IPS-15b (cell line): ENCODE measurements around the gene ACAP1.
"Not testable (repeated sequence)": the region's sequence is repeated elsewhere in the genome, so short reads cannot be mapped to it uniquely, and the experiment has no call there.

Source experiments
- H3K27me3 ChIP-seq: one replicate; pipeline ENCODE4 v1.6.1; 2013; ENCODE audit warnings: low read length; ENCODE audit not compliant: control insufficient read depth, insufficient read depth
- H3K36me3 ChIP-seq: one replicate; pipeline ENCODE4 v1.6.1; 2013; ENCODE audit warnings: low read length; ENCODE audit not compliant: control insufficient read depth, insufficient read depth
- H3K4me1 ChIP-seq: one replicate; pipeline ENCODE4 v1.6.1; 2013; ENCODE audit warnings: mild to moderate bottlenecking, low read length; ENCODE audit not compliant: control insufficient read depth, insufficient read depth
- H3K4me3 ChIP-seq: one replicate; pipeline ENCODE4 v1.5.1; 2013; ENCODE audit warnings: low read depth, low read length
- H3K9ac ChIP-seq: one replicate; pipeline ENCODE4 v1.6.1; 2013; ENCODE audit warnings: low read depth, mild to moderate bottlenecking, low read length
- H3K9me3 ChIP-seq: one replicate; pipeline ENCODE4 v1.6.1; 2013; ENCODE audit warnings: mild to moderate bottlenecking, low read length; ENCODE audit not compliant: control insufficient read depth, insufficient read depth

ACAP1 gene

DNA sequence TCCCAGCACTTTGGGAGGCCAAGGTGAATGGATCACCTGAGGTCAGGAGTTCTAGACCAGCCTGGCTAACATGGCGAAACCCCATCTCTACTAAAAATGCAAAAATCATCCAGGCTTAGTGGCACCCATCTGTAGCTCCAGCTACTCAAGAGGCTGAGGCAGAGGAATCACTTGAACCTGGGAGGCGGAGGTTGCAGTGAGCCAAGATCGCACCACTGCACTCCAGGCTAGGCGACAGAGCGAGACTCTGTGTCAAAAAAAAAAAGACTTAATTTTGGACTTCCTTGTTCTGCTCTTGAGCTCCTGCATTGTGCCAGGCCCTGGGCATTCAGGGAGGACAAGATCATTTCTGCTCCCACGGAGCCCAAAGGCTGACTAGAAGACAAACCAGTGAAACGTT is 1.3 kb downstream of the ACAP1 start:
- H3K4me3 ChIP-seq, H3K36me3 ChIP-seq, H3K9ac ChIP-seq, H3K27me3 ChIP-seq, H3K9me3 ChIP-seq: not testable (repeated sequence)
- peaks cover 10% of the 10 kb centered on the region for H3K4me1 ChIP-seq

DNA sequence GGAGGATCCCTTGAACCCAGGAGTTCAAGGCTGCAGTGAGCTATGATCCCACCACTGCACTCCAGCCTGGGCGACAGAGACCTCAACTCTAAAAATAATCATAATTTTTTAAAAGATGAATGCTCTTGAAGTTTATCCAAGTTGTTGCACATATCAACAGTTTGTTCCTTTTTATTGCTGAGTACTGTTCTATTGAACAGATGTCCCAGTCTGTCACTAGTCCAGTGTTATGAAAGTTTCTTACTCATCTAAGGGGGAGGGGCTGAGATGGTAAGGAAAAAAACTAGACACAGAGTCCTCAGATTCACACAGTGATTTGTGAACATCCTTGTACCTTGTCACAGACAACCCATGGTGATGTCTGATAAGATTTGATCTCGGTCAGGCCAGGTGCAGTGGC is 3.9 kb downstream of the ACAP1 start:
- Histone ChIP-seq H3K4me1 (peaks cover 10% of the 10 kb centered on the region), H3K9me3 (no peaks in the 10 kb centered on the region), H3K9ac (no peak overlapping the region), H3K4me3 (no peak overlapping the region), H3K36me3 (no peaks in the 10 kb centered on the region), H3K27me3 (no peaks in the 10 kb centered on the region)

DNA sequence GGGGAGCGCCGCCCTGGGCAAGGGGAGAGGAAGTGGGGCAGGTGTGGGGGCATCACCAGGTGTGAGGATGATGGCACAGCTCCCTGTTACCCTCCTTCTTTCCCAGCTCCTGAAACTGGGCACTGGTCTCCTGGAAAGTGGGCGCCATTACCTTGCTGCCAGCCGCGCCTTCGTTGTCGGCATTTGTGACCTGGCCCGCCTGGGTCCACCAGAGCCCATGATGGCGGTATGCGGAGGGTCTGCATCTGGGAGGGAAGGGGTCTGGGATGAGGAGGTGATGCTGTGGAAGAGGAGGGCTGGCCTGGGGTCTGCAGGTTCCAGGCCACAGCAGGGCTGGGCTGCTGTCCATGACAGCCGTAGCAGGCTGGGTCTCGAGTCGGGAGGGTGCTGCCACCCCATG is 5.5 kb downstream of the ACAP1 start:
- no peak overlapping the region for H3K9ac ChIP-seq
- H3K4me1 ChIP-seq = peaks cover 5% of the 10 kb centered on the region
- H3K4me3 ChIP-seq = no peak overlapping the region
- no peaks in the 10 kb centered on the region for H3K36me3 ChIP-seq
- no peaks in the 10 kb centered on the region for H3K9me3 ChIP-seq
- no peaks in the 10 kb centered on the region for H3K27me3 ChIP-seq

DNA sequence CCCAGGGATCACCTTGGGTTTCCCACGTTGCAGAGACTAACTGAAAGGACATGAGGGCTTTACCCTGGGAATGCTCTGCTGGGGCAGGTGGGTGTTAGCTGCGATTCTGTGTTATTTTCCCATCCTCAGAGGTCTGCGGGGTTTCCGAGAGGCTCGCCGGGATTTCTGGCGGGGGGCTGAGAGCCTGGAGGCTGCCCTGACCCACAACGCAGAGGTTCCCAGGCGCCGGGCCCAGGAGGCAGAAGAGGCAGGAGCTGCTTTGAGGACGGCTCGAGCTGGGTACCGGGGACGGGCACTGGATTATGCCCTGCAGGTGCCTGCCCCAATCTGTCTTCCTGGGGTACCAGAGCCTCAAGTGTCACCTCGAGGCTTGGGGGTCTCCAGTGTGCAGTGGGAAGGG is 6.9 kb downstream of the ACAP1 start:
- H3K4me1 ChIP-seq = no peaks in the 10 kb centered on the region
- H3K27me3 ChIP-seq = no peaks in the 10 kb centered on the region
- H3K36me3 ChIP-seq = no peaks in the 10 kb centered on the region
- no peak overlapping the region for H3K9ac ChIP-seq
- H3K4me3 ChIP-seq = no peak overlapping the region
- no peaks in the 10 kb centered on the region for H3K9me3 ChIP-seq

DNA sequence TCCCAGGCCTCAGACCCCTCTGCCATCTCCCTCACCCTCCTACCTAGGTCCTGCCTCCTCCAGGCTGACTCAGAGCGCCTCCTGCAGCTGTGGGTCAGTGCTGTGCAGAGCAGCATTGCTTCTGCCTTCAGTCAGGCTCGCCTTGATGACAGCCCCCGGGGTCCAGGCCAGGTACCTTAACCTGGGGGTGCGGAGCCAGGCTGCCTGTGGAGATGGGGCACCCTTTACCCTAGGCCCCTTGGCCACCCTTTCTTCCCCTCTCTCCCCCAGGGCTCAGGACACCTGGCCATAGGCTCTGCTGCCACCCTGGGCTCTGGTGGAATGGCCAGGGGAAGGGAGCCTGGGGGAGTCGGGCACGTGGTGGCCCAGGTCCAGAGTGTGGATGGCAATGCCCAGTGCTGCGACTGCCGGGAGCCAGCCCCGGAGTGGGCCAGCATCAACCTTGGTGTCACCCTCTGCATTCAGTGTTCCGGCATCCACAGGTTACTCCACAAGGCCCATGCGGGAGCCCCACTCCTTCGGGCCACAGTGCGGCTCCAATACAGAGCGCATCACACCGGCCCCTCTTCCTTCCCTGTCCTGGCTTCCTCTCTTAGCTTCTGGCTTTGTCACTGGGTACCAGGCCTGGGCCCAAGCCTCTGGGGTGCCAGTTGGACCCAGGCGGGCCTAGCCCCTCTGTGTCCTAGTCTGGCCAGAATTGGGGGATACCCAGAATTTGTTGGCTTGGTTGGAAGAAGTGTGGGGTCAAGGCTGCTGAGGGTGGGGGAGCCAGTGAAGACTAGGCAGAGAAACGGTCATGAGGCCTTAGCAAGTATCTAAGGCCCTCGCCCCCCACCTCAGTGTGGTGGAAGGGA is 10.7 kb downstream of the ACAP1 start:
- H3K4me3 ChIP-seq = no peak overlapping the region
- H3K27me3 ChIP-seq = no peaks in the 10 kb centered on the region
- H3K9ac ChIP-seq = no peak overlapping the region
- no peaks in the 10 kb centered on the region for H3K9me3 ChIP-seq
- H3K4me1 ChIP-seq = peaks cover 5% of the 10 kb centered on the region
- H3K36me3 ChIP-seq = no peaks in the 10 kb centered on the region

DNA sequence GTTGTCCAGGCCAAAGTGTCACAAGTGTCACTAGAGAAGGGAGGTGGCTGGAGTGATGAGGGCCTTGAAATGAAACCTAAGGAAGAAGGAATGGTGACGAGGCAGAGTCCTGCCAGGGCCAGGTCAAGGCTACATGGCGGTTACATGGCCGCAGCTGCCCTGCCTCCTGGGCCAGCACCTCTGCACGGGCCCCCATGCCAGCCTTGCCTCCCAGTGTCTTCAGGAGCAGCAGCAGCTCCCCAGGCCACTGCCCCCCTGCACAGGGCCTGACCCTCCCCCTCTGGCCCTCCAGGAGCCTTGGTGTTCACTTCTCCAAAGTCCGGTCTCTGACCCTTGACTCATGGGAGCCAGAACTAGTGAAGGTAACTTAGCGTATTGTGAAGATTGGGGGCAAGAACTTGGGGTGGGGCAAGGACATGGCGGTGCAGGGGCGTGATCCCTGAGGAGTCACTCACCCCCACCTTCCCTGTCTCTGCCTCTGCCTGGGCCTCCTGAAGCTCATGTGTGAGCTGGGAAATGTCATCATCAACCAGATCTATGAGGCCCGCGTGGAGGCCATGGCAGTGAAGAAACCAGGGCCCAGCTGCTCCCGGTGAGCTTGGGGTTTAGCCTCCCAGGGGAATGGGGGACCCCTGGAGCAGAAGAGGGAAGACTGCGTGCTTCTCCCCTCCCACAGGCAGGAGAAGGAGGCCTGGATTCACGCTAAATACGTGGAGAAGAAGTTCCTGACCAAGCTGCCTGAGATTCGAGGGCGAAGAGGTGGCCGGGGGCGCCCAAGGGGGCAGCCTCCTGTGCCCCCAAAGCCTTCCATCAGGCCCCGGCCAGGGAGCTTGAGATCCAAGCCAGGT is 11.5 kb downstream of the ACAP1 start:
- H3K9me3 ChIP-seq = no peaks in the 10 kb centered on the region
- H3K4me3 ChIP-seq = no peak overlapping the region
- H3K36me3 ChIP-seq = no peaks in the 10 kb centered on the region
- no peaks in the 10 kb centered on the region for H3K27me3 ChIP-seq
- no peak overlapping the region for H3K9ac ChIP-seq
- H3K4me1 ChIP-seq = peaks cover 5% of the 10 kb centered on the region

DNA sequence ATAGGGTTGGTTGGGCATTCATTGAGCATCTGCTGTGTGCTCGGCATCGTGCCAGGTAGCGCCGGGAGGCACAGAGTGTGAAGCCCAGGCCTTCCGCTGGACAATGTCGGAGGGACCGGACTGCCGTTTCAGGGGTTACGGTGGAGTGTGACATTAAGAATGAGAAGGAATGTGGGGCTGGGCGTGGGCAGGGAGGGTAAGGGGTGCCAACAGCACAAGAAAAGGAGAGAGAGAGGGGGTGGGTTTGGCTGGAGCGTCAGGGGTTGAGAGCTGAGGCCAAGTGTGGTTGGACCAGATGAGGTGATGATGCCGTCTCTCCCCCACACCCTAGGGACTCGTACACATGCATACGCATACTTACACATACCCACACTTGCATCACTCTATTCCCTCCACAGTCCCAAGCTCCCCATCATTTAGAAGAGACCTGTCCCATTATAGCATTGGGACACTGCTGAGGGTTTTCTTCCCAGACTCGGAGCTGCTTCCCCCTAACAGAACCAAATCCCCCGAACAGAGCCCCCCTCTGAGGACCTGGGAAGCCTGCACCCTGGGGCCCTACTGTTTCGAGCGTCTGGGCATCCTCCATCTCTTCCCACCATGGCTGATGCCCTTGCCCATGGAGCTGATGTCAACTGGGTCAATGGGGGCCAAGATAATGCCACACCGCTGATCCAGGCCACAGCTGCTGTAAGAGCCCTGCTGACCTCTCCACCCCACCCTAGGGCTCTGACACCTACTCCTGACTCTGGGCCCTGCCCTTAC is 12.3 kb downstream of the ACAP1 start:
- H3K9me3 ChIP-seq = no peaks in the 10 kb centered on the region
- no peak overlapping the region for H3K4me3 ChIP-seq
- no peak overlapping the region for H3K9ac ChIP-seq
- H3K4me1 ChIP-seq = peaks cover 5% of the 10 kb centered on the region
- H3K27me3 ChIP-seq = no peaks in the 10 kb centered on the region
- no peaks in the 10 kb centered on the region for H3K36me3 ChIP-seq

DNA sequence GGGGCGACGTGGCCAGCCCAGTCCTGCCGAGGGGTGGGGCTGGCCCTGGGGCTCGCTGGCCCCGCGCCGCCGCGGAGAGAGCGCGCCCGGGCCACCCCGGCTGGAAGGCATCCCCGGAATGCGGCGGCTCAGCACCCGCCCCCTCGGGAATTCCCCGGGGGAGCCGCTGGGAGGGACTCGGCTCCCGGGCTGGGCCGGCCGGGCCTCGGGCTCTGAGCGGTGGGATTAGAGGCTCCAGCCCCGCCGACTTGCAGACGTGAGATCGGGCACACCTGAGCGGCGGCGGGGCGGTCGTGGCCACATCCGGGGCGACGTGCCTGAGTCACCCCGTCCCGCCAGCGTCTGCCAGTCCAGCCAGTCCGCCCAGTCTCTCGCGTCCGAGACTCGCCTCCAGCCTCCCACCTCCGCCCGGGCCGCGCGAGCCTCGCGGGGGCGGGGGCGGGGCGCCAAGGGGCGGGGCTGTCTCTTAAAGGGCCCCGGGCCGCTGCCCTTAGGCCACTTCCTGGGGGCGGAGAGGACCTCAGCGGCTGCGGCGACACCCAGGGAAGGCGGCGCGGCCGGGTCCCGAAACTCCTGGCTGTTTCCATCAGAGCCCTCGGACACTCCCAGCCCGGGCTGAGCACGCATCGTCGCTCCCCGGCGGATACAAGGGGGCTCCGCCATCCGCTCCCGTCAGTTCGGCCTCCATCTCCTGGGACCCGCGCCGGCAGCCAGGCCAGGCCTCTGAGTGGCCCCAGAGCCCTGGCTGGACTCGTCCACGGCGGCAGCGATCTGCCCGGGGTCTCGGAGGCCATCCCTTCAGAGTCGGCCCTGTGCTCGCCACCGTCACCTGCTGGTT is 15.6 kb downstream of the ACAP1 start, which contains the start of gene KCTD11:
KCTD11 (plus strand) TSS at position 498 of the 838 bp plus-strand sequence.
- Histone ChIP-seq H3K4me1 (peaks cover 5% of the 10 kb centered on the region), H3K4me3 (peak within 1 kb of the TSS; percentile 83), H3K9ac (peak within 1 kb of the TSS; percentile 79), H3K9me3 (no peaks in the 10 kb centered on the region), H3K27me3 (no peaks in the 10 kb centered on the region), H3K36me3 (no peaks in the 10 kb centered on the region)

DNA sequence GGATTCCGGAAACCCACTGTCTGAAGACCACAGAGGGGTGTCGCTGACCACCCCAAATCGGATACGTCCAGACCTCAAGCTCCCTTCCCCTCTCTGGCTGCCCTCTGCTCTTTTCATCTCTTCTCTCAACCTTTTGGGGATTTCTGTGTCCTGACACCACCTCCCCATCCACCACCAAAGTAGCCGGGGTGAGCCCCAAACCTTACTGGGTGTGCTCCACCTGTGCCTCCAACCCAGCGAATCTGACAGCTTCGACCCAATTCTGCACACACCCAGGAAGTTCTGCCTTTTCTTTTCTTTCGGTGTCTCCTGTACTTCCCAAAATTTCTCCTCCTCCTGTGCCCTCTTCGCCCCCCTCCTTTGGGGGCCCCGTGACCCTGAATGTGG is 16.2 kb downstream of the ACAP1 start:
- Histone ChIP-seq H3K9me3 (no peaks in the 10 kb centered on the region), H3K36me3 (no peaks in the 10 kb centered on the region), H3K4me1 (peaks cover 5% of the 10 kb centered on the region), H3K27me3 (peaks cover 2% of the 10 kb centered on the region), H3K9ac (no peak overlapping the region), H3K4me3 (peak overlapping the region; percentile 83)

DNA sequence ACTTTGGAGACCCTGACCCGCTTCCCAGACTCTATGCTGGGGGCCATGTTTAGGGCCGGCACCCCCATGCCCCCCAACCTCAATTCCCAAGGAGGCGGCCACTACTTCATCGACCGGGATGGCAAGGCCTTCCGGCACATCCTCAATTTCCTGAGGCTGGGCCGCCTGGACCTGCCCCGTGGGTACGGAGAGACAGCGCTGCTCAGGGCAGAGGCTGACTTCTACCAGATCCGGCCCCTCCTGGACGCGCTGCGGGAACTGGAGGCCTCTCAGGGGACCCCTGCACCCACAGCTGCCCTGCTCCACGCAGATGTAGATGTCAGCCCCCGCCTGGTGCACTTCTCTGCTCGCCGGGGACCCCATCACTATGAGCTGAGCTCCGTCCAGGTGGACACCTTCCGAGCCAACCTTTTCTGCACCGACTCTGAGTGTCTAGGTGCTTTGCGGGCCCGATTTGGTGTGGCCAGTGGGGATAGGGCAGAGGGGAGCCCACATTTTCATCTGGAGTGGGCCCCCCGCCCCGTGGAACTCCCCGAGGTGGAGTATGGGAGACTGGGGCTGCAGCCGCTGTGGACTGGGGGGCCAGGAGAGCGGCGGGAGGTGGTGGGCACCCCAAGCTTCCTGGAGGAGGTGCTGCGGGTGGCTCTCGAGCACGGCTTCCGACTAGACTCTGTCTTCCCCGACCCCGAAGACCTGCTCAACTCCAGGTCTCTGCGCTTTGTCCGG is 16.7 kb downstream of the ACAP1 start:
- H3K4me3 ChIP-seq = peak overlapping the region; percentile 83
- no peak overlapping the region for H3K9ac ChIP-seq
- H3K9me3 ChIP-seq = no peaks in the 10 kb centered on the region
- H3K36me3 ChIP-seq = no peaks in the 10 kb centered on the region
- peaks cover 5% of the 10 kb centered on the region for H3K4me1 ChIP-seq
- peaks cover 2% of the 10 kb centered on the region for H3K27me3 ChIP-seq
